IPS DF 6.9 (cell line): Measurements from ENCODE around the gene VAMP8.
"Not testable (repeated sequence)": the region's sequence is repeated elsewhere in the genome, so short reads cannot be mapped to it uniquely, and the experiment has no call there.

Source experiments
- DNase-seq: peaks from one replicate; pipeline ENCODE4 v3.0.0-alpha.2; 2013; ENCODE audit warnings: low read depth, low spot score
- H3K27ac ChIP-seq: one replicate; pipeline ENCODE4 v1.5.1; 2013; ENCODE audit warnings: low read length, control low read depth
- H3K27me3 ChIP-seq: 2 replicates; pipeline ENCODE4 v1.6.1; 2013; ENCODE audit warnings: mild to moderate bottlenecking, low read length; ENCODE audit not compliant: control insufficient read depth, insufficient read depth
- H3K36me3 ChIP-seq: 2 replicates; pipeline ENCODE4 v1.6.1; 2013; ENCODE audit warnings: low read length; ENCODE audit not compliant: control insufficient read depth, insufficient read depth
- H3K4me1 ChIP-seq: 2 replicates; pipeline ENCODE4 v1.6.1; 2013; ENCODE audit warnings: low read length; ENCODE audit not compliant: control insufficient read depth, insufficient read depth
- H3K4me3 ChIP-seq: 2 replicates; pipeline ENCODE4 v1.5.1; 2013; ENCODE audit warnings: mild to moderate bottlenecking, low read length
- H3K9me3 ChIP-seq: 2 replicates; pipeline ENCODE4 v1.6.1; 2013; ENCODE audit warnings: low read length, inconsistent platforms; ENCODE audit not compliant: control insufficient read depth, insufficient read depth
- WGBS: extraction: QIAGEN DNeasy Blood & Tissue Kit; methylation state at CpG from one replicate; pipeline ENCODE4 v1.1.7; 2013; ENCODE audit warnings: mixed read lengths, missing lambda C conversion rate; ENCODE audit not compliant: insufficient read length, insufficient coverage; 5-methylcytosine and 5-hydroxymethylcytosine counted together

Gene VAMP8

GRCh38 chr2:85560403-85560726 lies 17.0 kb upstream of the VAMP8 start:
- DNase-seq, H3K9me3 ChIP-seq, H3K4me1 ChIP-seq, H3K27ac ChIP-seq, H3K27me3 ChIP-seq, H3K36me3 ChIP-seq: not testable (repeated sequence)
- WGBS, result no CpG with 5 or more reads among the region's 12 CpGs
- peak overlapping the region; percentile 57; the same call in 1 of the 2 replicates for H3K4me3 ChIP-seq

DNA sequence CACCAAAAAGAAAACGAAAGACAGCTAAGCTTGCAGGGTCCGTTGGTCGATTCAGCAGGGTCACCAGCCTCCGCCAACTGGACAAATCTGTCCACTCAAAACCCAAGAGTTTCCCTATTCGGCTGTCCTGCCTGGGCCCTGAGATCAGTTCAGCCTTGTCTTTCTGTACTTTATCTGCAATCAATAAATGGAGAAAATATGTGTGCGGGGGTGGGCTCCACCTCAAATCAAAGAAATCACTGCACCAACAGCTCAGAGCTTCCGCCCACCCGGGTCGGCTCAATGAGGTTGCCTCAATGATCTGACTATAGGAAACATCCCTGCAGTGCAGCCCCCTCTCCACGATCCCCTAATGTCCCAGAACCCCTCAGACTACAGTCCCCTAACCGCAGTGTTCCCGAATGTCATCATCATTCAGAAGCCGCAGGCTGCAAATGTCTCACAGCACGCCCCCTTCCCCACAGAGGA lies 16.5 kb upstream of the VAMP8 start:
- Histone ChIP-seq H3K36me3 (0 out of 2 replicates have a peak, but pooled peaks cover 3% of the 10 kb centered on the region), H3K27me3 (no peaks in the 10 kb centered on the region), H3K9me3 (no peaks in the 10 kb centered on the region), H3K4me3 (peak overlapping the region; percentile 57; the same call in 1 of the 2 replicates), H3K27ac (no peak overlapping the region), H3K4me1 (no peaks in the 10 kb centered on the region)
- DNase-seq, result no peak
- WGBS, result no CpG with 5 or more reads among the region's 14 CpGs

DNA sequence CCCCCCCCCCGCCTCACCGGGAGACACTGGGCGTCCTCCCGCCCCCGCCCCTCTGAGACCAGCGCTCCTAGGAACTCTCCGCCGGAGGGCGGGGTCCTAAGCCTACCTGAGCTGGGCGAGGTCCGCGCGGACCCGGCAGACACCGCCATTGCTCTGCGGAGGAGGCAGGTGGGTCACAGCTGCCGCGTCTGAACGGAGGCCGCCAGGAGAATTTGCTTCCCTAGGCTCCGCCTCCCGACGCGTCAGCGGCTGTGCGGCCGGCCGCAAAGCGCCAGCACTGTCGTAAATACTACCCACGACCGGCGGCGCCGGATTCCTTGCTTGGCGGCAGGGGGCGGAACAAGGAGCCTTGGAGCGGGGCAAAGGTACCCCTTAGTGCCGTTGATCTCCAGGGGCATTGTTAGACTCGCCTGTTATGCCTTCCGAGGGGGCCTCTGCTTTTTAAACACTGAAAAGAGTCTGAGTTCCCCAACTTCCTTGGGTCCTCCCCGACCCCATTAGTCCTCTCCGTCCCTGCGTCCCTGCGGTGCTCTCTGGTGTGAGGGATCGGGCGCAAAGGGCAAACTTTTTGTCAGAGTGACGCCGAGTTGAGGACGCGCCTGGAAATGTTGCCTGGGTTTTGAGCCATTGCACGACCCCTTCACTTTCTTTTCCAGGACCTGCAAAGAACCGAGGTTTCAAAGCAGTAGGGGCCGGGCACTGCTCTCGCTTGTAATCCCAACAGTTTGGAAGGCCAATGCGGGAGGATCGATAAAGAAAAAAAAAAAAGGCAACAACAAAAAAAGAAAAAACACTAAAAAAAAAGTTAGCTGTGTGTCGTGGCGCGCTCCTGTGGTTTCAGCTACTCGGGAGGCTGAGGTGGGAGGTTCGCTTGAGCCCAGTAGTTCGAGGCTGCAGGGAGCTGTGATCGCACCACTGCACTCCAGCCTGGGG lies 15.8 kb upstream of the VAMP8 start, which contains the start of gene GGCX:
Gene GGCX (minus strand): TSS at position 214 of the 933 bp plus-strand sequence. CDS start 65 bp downstream, at position 149.
- Histone ChIP-seq H3K4me3 (peak within 1 kb of the TSS; percentile 57; the same call in 1 of the 2 replicates), H3K36me3 (0 out of 2 replicates have a peak, but pooled peaks cover 3% of the 10 kb centered on the region), H3K9me3 (no peaks in the 10 kb centered on the region), H3K27ac (no peak within 1 kb of the TSS), H3K4me1 (no peaks in the 10 kb centered on the region), H3K27me3 (no peaks in the 10 kb centered on the region)
- no CpG with 5 or more reads among the region's 64 CpGs for WGBS
- DNase-seq, result peak; percentile 84

- Histone ChIP-seq H3K36me3 (no peaks in the 10 kb centered on the region), H3K27me3 (no peaks in the 10 kb centered on the region), H3K4me3 (no peak overlapping the region), H3K9me3 (no peaks in the 10 kb centered on the region), H3K4me1 (no peaks in the 10 kb centered on the region), H3K27ac (no peak overlapping the region)
- no peak for DNase-seq
- WGBS, result no CpG with 5 or more reads among the region's 5 CpGs
Measured at GRCh38 chr2:85564144-85564563, 13.2 kb upstream of the VAMP8 start.

- no peaks in the 10 kb centered on the region for H3K36me3 ChIP-seq
- H3K9me3 ChIP-seq, result no peaks in the 10 kb centered on the region
Measured at GRCh38 chr2:85566265-85566664, 11.1 kb upstream of the VAMP8 start.

DNA sequence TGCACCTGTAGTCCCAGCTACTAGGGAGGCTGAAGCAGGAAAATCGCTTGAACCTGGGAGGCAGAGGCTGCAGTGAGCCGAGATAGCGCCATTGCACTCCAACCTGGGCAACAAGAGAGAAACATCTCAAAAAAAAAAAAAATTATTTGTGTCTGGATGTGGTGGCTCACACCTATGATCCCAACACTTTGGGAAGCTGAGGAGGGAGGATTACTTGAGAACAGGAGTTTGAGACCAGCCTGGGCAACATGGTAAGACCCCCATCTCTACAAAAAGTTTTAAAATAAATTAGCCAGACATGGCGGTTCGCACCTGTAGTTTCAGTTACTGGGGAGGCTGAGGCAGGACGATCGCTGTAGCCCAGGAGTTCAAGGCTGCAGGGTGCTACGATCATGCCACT lies 1.6 kb upstream of the VAMP8 start:
- no peak for DNase-seq
- Histone ChIP-seq H3K27me3 (peaks cover 6% of the 10 kb centered on the region), H3K4me1 (peaks cover 5% of the 10 kb centered on the region), H3K9me3 (no peaks in the 10 kb centered on the region), H3K4me3 (no peak overlapping the region), H3K36me3 (no peaks in the 10 kb centered on the region), H3K27ac (no peak overlapping the region)
- WGBS, result no CpG with 5 or more reads among the region's 8 CpGs

More at GRCh38 chr2:85566265-85566664, 11.1 kb upstream of the VAMP8 start:
- no peak for DNase-seq
- Histone ChIP-seq H3K27ac (no peak overlapping the region), H3K4me3 (no peak overlapping the region), H3K4me1 (no peaks in the 10 kb centered on the region), H3K27me3 (peaks cover 9% of the 10 kb centered on the region)
- no CpG with 5 or more reads among the region's 4 CpGs for WGBS

DNA sequence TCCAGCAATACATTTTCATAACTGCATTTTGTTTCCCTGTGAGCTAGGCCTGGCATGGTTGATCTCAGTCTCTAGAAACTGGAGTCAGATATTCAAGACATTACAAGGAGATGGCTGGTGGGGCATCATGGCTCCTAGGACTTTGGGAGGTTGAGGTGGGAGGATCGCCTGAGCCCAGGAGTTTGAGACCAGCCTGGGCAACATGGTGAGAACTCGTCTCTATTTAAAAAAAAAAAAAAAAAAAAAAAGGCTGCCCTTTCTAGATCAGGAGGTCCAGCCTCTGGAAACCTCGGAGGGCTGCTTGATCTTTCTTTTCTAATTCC lies 362 bp upstream of the VAMP8 start:
- peaks cover 5% of the 10 kb centered on the region for H3K4me1 ChIP-seq
- no CpG with 5 or more reads among the region's 3 CpGs for WGBS
- H3K27me3 ChIP-seq, result no peaks in the 10 kb centered on the region
- no peak overlapping the region for H3K27ac ChIP-seq
- H3K36me3 ChIP-seq, result no peaks in the 10 kb centered on the region
- no peak overlapping the region for H3K4me3 ChIP-seq
- DNase-seq, result no peak
- H3K9me3 ChIP-seq, result no peaks in the 10 kb centered on the region

DNA sequence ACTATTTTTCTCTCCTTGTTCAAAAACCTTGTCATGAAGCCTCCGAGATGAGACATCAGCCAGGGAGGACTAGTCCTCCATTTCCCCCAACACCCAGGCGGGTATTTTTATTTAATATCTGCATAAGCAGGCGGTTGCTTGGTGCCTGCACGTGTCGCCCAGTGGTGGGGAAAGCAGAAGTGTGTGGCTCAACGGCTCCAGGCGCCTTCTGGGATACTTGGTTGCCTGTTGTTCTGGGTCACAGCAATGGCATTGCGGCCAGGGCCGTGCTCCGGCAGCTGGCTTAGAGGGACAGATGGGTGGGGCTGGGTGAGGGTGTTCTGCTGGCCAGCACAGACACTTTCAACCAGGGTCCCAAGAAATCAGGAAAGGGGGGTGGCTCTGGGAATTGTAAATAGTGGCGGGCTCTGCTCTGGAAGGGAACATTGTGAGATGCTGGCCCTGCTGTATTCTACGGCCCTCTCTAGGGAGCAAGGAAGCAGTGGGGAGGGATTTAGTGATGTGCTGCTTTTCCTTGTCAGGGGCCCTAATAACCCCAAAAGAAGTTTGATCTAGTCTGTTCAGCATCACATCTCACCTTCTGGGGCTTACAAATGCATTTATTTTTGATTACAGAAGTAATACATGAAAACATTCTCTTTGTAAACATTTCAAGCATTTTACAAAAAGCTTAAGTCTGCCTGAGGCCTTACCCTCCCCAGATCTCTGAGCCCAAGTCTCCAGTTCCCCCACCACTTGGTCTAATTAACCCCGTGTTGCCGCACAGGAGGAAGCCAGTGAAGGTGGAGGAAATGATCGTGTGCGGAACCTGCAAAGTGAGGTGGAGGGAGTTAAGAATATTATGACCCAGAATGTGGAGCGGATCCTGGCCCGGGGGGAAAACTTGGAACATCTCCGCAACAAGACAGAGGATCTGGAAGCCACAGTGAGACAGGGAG lies 1.1 kb downstream of the VAMP8 start:
- no peaks in the 10 kb centered on the region; the same call in 1 of the 2 replicates for H3K27me3 ChIP-seq
- no peaks in the 10 kb centered on the region for H3K9me3 ChIP-seq
- DNase-seq, result no peak
- no peak overlapping the region for H3K27ac ChIP-seq
- H3K4me3 ChIP-seq, result no peak overlapping the region; the same call in 1 of the 2 replicates
- no CpG with 5 or more reads among the region's 19 CpGs for WGBS
- H3K36me3 ChIP-seq, result no peaks in the 10 kb centered on the region
- H3K4me1 ChIP-seq, result peaks cover 5% of the 10 kb centered on the region

DNA sequence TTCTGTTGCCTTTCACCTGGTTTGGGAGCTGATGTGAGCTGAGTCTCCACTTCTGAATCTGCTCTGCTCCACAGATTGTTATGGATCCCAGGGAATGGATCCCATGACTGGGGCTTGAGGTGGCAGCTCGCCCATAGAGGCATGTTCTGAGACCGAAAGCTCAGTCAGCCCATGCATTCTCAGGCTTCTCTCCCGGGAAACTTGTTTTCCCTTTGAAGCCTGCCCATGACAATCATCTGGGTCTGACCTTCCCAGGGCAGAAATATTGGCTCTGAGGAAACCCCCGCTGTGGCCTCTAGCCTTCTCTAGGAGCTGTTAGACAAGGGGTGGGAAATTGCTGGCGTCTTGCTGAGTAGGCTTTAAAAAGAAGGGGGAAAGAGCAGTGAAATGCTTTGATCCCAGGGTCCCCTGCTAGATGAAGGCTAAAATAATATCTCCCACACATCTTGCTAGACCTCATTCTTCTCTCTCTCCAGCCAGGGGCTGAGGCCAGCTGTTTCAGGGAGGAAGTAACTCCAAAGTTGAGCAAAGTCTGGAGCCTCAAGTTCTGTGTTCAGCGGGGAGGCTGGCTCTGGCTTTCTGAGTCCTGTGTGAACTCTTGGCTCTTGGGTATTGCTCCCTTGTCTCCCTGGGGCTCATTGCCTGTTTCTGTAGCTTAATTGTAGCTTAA lies 2.0 kb downstream of the VAMP8 start:
- no peaks in the 10 kb centered on the region for H3K36me3 ChIP-seq
- peaks cover 5% of the 10 kb centered on the region; the same call in 1 of the 2 replicates for H3K27me3 ChIP-seq
- DNase-seq, result no peak
- no peaks in the 10 kb centered on the region for H3K9me3 ChIP-seq
- WGBS, result no CpG with 5 or more reads among the region's 6 CpGs
- no peak overlapping the region for H3K4me3 ChIP-seq
- no peak overlapping the region for H3K27ac ChIP-seq
- peaks cover 5% of the 10 kb centered on the region for H3K4me1 ChIP-seq

GRCh38 chr2:85580206-85580605 lies 2.8 kb downstream of the VAMP8 start:
- Histone ChIP-seq H3K9me3 (no peaks in the 10 kb centered on the region), H3K27me3 (peaks cover 9% of the 10 kb centered on the region; the same call in 1 of the 2 replicates), H3K36me3 (no peaks in the 10 kb centered on the region), H3K4me1 (peaks cover 5% of the 10 kb centered on the region), H3K27ac (no peak overlapping the region), H3K4me3 (no peak overlapping the region)
- no CpG with 5 or more reads among the region's 3 CpGs for WGBS
- no peak for DNase-seq
